SK-N-SH (cell line): ENCODE data around the gene MAB21L3. TPM values are rescaled to one million over a fixed set of nuclear protein-coding genes. Genes with fewer than 3 reads are reported as not detected.

Experiments used
- CTCF ChIA-PET: fragments of 300-600, 350-600 bp; formaldehyde crosslinking; extraction: SDS; loops from one replicate; lab custom pipeline; 2021; lab: Yijun Ruan, JAX
- POLR2A ChIA-PET: fragments of 350-600 bp; sonication (Branson Sonifier 250); formaldehyde crosslinking; extraction: SDS; loops from one replicate; lab custom pipeline; 2020; ENCODE audit warnings: antibody characterized with exemption, inconsistent platforms; lab: Yijun Ruan, JAX
- DNase-seq: peaks from one replicate; pipeline ENCODE4 v3.0.0; 2012
- H2AFZ ChIP-seq: fragments of 200-600 bp; sonication (generic); 2 replicates; pipeline ENCODE4 v1.8.1; 2016; ENCODE audit warnings: antibody characterized with exemption, mild to moderate bottlenecking, low read depth
- H3F3A ChIP-seq: fragments of 200-600 bp; sonication (generic); replicated peaks from 2 replicates; pipeline ENCODE3; 2016; ENCODE audit warnings: antibody characterized with exemption, mild to moderate bottlenecking; ENCODE audit not compliant: insufficient read depth
- H3K27ac ChIP-seq, 2 experiments: fragments of 200-500 bp in 1 of 2; fragments of 200-600 bp in 1 of 2; sonication (Bioruptor generic) in 1 of 2; sonication (generic), shearing (Covaris generic) in 1 of 2; 2 replicates each; pipeline versions ENCODE4 v1.5.1 to v1.6.1; 2014 to 2016; ENCODE audit warnings: low read depth in 2 of 2, inconsistent platforms in 1 of 2, low read length in 1 of 2, mild to moderate bottlenecking in 1 of 2, mixed read lengths in 1 of 2
- H3K27me3 ChIP-seq: fragments of 200-600 bp; sonication (generic), shearing (Covaris generic); 2 replicates; pipeline ENCODE4 v1.6.1; 2016; ENCODE audit warnings: mixed run types; ENCODE audit not compliant: insufficient read depth
- H3K36me3 ChIP-seq, 2 experiments: fragments of 200-500 bp in 1 of 2; fragments of 200-600 bp in 1 of 2; sonication (Bioruptor generic) in 1 of 2; sonication (generic) in 1 of 2; replicated peaks in 1 of 2; 2 replicates each; pipeline versions ENCODE3 to v1.5.1; 2014 to 2016; ENCODE audit warnings: low read length in 1 of 2, mild to moderate bottlenecking in 1 of 2; ENCODE audit not compliant: insufficient read depth in 2 of 2, control insufficient read depth in 1 of 2
- H3K4me1 ChIP-seq, 2 experiments: fragments of 200-500 bp in 1 of 2; fragments of 200-600 bp in 1 of 2; sonication (Bioruptor generic) in 1 of 2; sonication (generic), shearing (Covaris generic) in 1 of 2; 2 replicates each; pipeline versions ENCODE4 v1.5.1 to v1.6.1; 2014 to 2016; ENCODE audit warnings: low read depth in 1 of 2, low read length in 1 of 2, mixed run types in 1 of 2; ENCODE audit not compliant: insufficient read depth in 2 of 2, control insufficient read depth in 1 of 2
- H3K4me2 ChIP-seq: fragments of 200-600 bp; sonication (generic), shearing (Covaris generic); 2 replicates; pipeline ENCODE4 v1.6.1; 2017; ENCODE audit warnings: mixed run types
- H3K4me3 ChIP-seq, 2 experiments: fragments of 200-500 bp in 1 of 2; fragments of 200-600 bp in 1 of 2; sonication (Bioruptor generic) in 1 of 2; sonication (generic), shearing (Covaris generic) in 1 of 2; 2 replicates each; pipeline versions ENCODE4 v1.5.1 to v1.8.1; 2014 to 2016; ENCODE audit warnings: low read depth in 2 of 2, inconsistent platforms in 1 of 2, low read length in 1 of 2, mild to moderate bottlenecking in 1 of 2, mixed read lengths in 1 of 2, moderate library complexity in 1 of 2
- H3K79me2 ChIP-seq: fragments of 200-600 bp; sonication (generic); 2 replicates; pipeline ENCODE4 v1.8.1; 2017; ENCODE audit warnings: mild to moderate bottlenecking; ENCODE audit not compliant: insufficient read depth
- H3K9ac ChIP-seq: fragments of 200-600 bp; sonication (generic); 2 replicates; pipeline ENCODE4 v1.6.1; 2017; ENCODE audit warnings: mixed run types
- H3K9me2 ChIP-seq: fragments of 200-600 bp; sonication (generic); 2 replicates; pipeline ENCODE4 v1.6.1; 2017; ENCODE audit warnings: mixed run types
- H3K9me3 ChIP-seq: fragments of 200-600 bp; sonication (generic); 2 replicates; pipeline ENCODE4 v1.6.1; 2017; ENCODE audit warnings: mixed run types, mild to moderate bottlenecking, moderate library complexity
- H4K20me1 ChIP-seq: fragments of 200-600 bp; sonication (generic); 2 replicates; pipeline ENCODE4 v1.6.1; 2017; ENCODE audit warnings: mild to moderate bottlenecking, mixed run types; ENCODE audit not compliant: insufficient read depth
- CHD2 ChIP-seq: fragments of 150-350 bp; IDR thresholded peaks from 2 replicates; pipeline ENCODE4 v1.6.1; 2018; ENCODE audit warnings: low read length; ENCODE audit not compliant: partially characterized antibody
- EP300 ChIP-seq, 2 experiments: IDR thresholded peaks; 2 replicates each; pipeline versions ENCODE4 v1.4.0 to v1.6.1; 2012; ENCODE audit warnings: borderline replicate concordance in 1 of 2, low read depth in 1 of 2, low read length in 1 of 2
- FOSL2 ChIP-seq: IDR thresholded peaks from 2 replicates; pipeline ENCODE4 v1.4.0; 2012; ENCODE audit warnings: low read depth, mild to moderate bottlenecking, moderate library complexity, borderline replicate concordance
- FOXM1 ChIP-seq: IDR thresholded peaks from 2 replicates; pipeline ENCODE4 v1.4.0; 2012; ENCODE audit warnings: low read depth, mild to moderate bottlenecking
- GATA2 ChIP-seq: sonication (generic); formaldehyde crosslinking; IDR thresholded peaks from 2 replicates; pipeline ENCODE4 v1.5.0; 2020; ENCODE audit warnings: mild to moderate bottlenecking, missing genetic modification reagents
- RCOR1 ChIP-seq: fragments of 150-350 bp; IDR thresholded peaks from 2 replicates; pipeline ENCODE4 v1.6.1; 2017; ENCODE audit warnings: antibody characterized with exemption, low read length
- REST ChIP-seq: IDR thresholded peaks from 2 replicates; pipeline ENCODE4 v1.6.1; 2012; ENCODE audit warnings: mild to moderate bottlenecking, low read depth, low read length, moderate library complexity
- RFX5 ChIP-seq: IDR thresholded peaks from 2 replicates; pipeline ENCODE4 v1.6.1; 2012; ENCODE audit warnings: mild to moderate bottlenecking, improper control_type of control experiment, low read length
- RXRA ChIP-seq: IDR thresholded peaks from 2 replicates; pipeline ENCODE4 v1.4.0; 2012; ENCODE audit warnings: low read depth, mild to moderate bottlenecking, borderline replicate concordance
- SMC3 ChIP-seq: IDR thresholded peaks from 2 replicates; pipeline ENCODE4 v1.6.1; 2012; ENCODE audit warnings: low read depth, low read length, improper control_type of control experiment
- TCF12 ChIP-seq: IDR thresholded peaks from 2 replicates; pipeline ENCODE4 v1.4.0; 2012
- TEAD4 ChIP-seq: IDR thresholded peaks from 2 replicates; pipeline ENCODE4 v1.4.0; 2012; ENCODE audit warnings: mild to moderate bottlenecking, borderline replicate concordance; ENCODE audit not compliant: insufficient read depth
- YY1 ChIP-seq: IDR thresholded peaks from 2 replicates; pipeline ENCODE4 v1.4.0; 2012; ENCODE audit warnings: low read depth, mild to moderate bottlenecking
- ZBTB33 ChIP-seq: IDR thresholded peaks from 2 replicates; pipeline ENCODE4 v1.4.0; 2012; ENCODE audit warnings: low read depth, borderline replicate concordance
- WGBS: methylation state at CpG from one replicate; pipeline ENCODE4 v1.1.6; 2017; ENCODE audit warnings: low lambda C conversion rate; 5-methylcytosine and 5-hydroxymethylcytosine counted together
- polyA plus RNA-seq, 3 experiments: library from polyadenylated mRNA; depleted of rRNA; stranded (reverse); fragments of >200 nt; gene quantifications; 2 replicates each; pipeline ENCODE4 v1.2.3, GENCODE V29; 2012

Gene MAB21L3
- polyA plus RNA-seq, 1 of the 3 experiments (the other 2 are of a cell fraction) = not detected

GRCh38 chr1:116122955-116123757 lies 12.0 kb downstream of the MAB21L3 start:
- H3K9ac ChIP-seq = no peak overlapping the region
- H4K20me1 ChIP-seq = no peaks in the 10 kb centered on the region
- H3K27me3 ChIP-seq = 0 out of 2 replicates have a peak, but pooled peaks cover 6% of the 10 kb centered on the region
- peaks cover 0 to 12% of the 10 kb centered on the region in 2 experiments; a peak in 2 of 4 replicates for H3K4me1 ChIP-seq
- TF ChIP-seq CHD2 (peak; percentile 12), RCOR1 (peak; percentile 52), EP300 (IDR thresholded peaks at IDR 0.05; ENCODE audit: borderline replicate concordance in 1 of 2, low read depth in 1 of 2, low read length in 1 of 2) (0 out of 4 replicates have a peak, but pooled peaks of 1 of the 2 experiments have one; percentile 28), RFX5 (no peak), TEAD4 (no peak), TCF12 (peak; percentile 49), ZBTB33 (no peak)
- no peak overlapping the region for H3K4me3 ChIP-seq
- H3K9me2 ChIP-seq = no peaks in the 10 kb centered on the region
- no peaks in the 10 kb centered on the region for H3K9me3 ChIP-seq
- H3F3A ChIP-seq = peaks cover 5% of the 10 kb centered on the region
- H3K79me2 ChIP-seq = no peaks in the 10 kb centered on the region
- WGBS = 42% methylated on average over 8 of the region's 8 CpGs
- no peaks in the 10 kb centered on the region for H3K36me3 ChIP-seq
- CTCF ChIA-PET = interaction anchor here (0.7 to 6.1 kb wide), 6 partner anchors 11 to 376 kb away, joined by 3 to 42 read pairs (median 6); no protein-coding TSS in a partner anchor
- no peak overlapping the region for H2AFZ ChIP-seq
- peak; percentile 60 for DNase-seq
- H3K27ac ChIP-seq = no peak overlapping the region; a peak in 1 of 4 replicates
- POLR2A ChIA-PET = no interaction called here
- peak overlapping the region; percentile 50 for H3K4me2 ChIP-seq

GRCh38 chr1:116123837-116124533 lies 12.8 kb downstream of the MAB21L3 start:
- Histone ChIP-seq H3K27ac (no peak overlapping the region), H3K4me1 (peaks cover 0 to 12% of the 10 kb centered on the region in 2 experiments; a peak in 2 of 4 replicates), H3K36me3 (no peaks in the 10 kb centered on the region), H3K4me2 (no peak overlapping the region), H3K9me3 (no peaks in the 10 kb centered on the region), H4K20me1 (no peaks in the 10 kb centered on the region), H2AFZ (no peak overlapping the region), H3K79me2 (no peaks in the 10 kb centered on the region), H3K4me3 (no peak overlapping the region), H3K9ac (no peak overlapping the region), H3K27me3 (0 out of 2 replicates have a peak, but pooled peaks cover 6% of the 10 kb centered on the region), H3K9me2 (no peaks in the 10 kb centered on the region), H3F3A (peaks cover 5% of the 10 kb centered on the region)
- WGBS = 57% methylated on average over 9 of the region's 14 CpGs
- POLR2A ChIA-PET = no interaction called here
- CTCF ChIA-PET = interaction anchor here (0.9 to 6.1 kb wide), 4 partner anchors 15 to 375 kb away, joined by 3 to 42 read pairs (median 24); no protein-coding TSS in a partner anchor
- TF ChIP-seq RXRA (no peak), YY1 (no peak), SMC3 (no peak), REST (no peak), FOSL2 (no peak), FOXM1 (no peak), GATA2 (CRISPR knock-in tag) (no peak)
- no peak for DNase-seq
